Right lobe of liver (tissue), 6 donors: ENCODE measurements around the gene MRPL58. TPM values are rescaled to one million over a fixed set of nuclear protein-coding genes. Genes with fewer than 3 reads are reported as not detected.

Experiments
- ATAC-seq, 4 donors: fragments of 200-7000 bp; cut with Tn5 transposase; one replicate each; pipeline ENCODE4 v1.9.1; 2020; ENCODE audit warnings: mild to moderate bottlenecking in 4 of 4, moderate library complexity in 4 of 4
- DNase-seq, 3 donors: peaks; one replicate each; pipeline ENCODE4 v3.0.0-alpha.2; 2020
- H3K27ac ChIP-seq, 3 donors: fragments of 200-600 bp; one replicate each; pipeline ENCODE4 v1.8.0; 2022
- H3K27me3 ChIP-seq, 2 donors: fragments of 200-600 bp; one replicate each; pipeline ENCODE4 v1.8.0; 2022
- H3K36me3 ChIP-seq, 4 donors: fragments of 200-600 bp; sonication (generic) in 1 of 4; one replicate each; pipeline versions ENCODE4 v1.5.1 to v1.8.0; 2017 to 2022; ENCODE audit warnings: control low read depth in 1 of 4
- H3K4me1 ChIP-seq, 4 donors: fragments of 200-600 bp; sonication (generic) in 1 of 4; one replicate each; pipeline versions ENCODE4 v1.5.1 to v1.8.0; 2017 to 2022; ENCODE audit warnings: control low read depth in 1 of 4
- H3K4me3 ChIP-seq, 3 donors: fragments of 200-600 bp; one replicate each; pipeline ENCODE4 v1.8.0; 2022
- H3K9me3 ChIP-seq, 4 donors: fragments of 200-600 bp; sonication (generic) in 1 of 4; one replicate each; pipeline versions ENCODE4 v1.5.1 to v1.8.0; 2017 to 2022; ENCODE audit warnings: control low read depth in 1 of 4
- POLR2A ChIP-seq: fragments of 450-650 bp; IDR thresholded peaks from one replicate; pipeline ENCODE4 v1.6.1; 2017; ENCODE audit warnings: antibody characterized with exemption, mild to moderate bottlenecking
- WGBS: methylation state at CpG from one replicate; pipeline ENCODE4 v1.1.6; 2018; ENCODE audit warnings: low coverage, low lambda C conversion rate; ENCODE audit not compliant: insufficient coverage; ENCODE audit errors: missing lambda C conversion rate; 5-methylcytosine and 5-hydroxymethylcytosine counted together
- intact Hi-C, 2 donors: fragments of 100-400 bp; cut with DNase I; formaldehyde crosslinking; loops; one replicate each; pipeline versions ENCODE4 v1.11.2 to v1.14.1; 2022
- small RNA-seq, 2 experiments: library from RNA; depleted of rRNA; stranded (forward); fragments of <200 nt; gene quantifications; one replicate each; pipeline ENCODE3, GENCODE V24; 2016
- total RNA-seq, 6 experiments: library from RNA; depleted of rRNA in 2 of 6; stranded (reverse); fragments of >200 nt in 2 of 6; fragmentation: NEBNext Ultra II Directional in 3 of 6; extraction: Animal tissue kit (Norgen Biotek cat#: 25700) in 3 of 6; gene quantifications; one replicate each; pipeline versions ENCODE4 v1.1.0 to v1.2.4, GENCODE V29; 2016 to 2023
- TF ChIP-seq, protein P1 (sequence below), 4 donors: fragments of 200-600 bp in 3 of 4; fragments of 450-650 bp in 1 of 4; IDR thresholded peaks; one replicate each; pipeline versions ENCODE4 v1.5.1 to v1.8.0; 2016 to 2022; ENCODE audit warnings: antibody characterized with exemption in 4 of 4, mild to moderate bottlenecking in 2 of 4
- donor health status: DM: no; HTN: yes; CAD: no.
- donor health status: DM: no; HTN: no; CAD: no.
- donor health status: DM: no; HTN: no; CAD: no.
- donor health status: DM: no; HTN: yes; CAD: no.
- donor health status: DM: no; HTN: yes; CAD: no.

Gene MRPL58
- total RNA-seq, 6 experiments from 2014 or later: 23.7 to 112 (median 28.1) TPM

DNA sequence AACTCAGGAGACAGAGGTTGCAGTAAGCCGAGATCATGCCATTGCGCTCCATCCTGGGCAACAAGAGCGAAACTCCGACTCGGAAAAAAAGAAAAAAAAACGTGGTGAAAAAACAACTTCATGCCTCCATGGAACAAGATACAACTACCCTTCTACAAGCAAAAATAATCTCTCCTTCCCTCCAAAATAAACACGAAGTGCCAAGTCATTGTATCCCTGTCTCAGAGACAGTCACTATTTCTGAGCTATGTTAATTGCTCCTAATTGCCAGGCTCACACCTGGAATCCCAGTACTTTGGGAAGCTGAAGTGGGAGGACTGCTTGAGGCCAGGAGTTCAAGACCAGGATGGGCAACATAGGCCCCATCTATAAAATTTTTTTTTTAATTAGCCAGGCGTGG is 56.3 kb downstream of the MRPL58 start:
- H3K27ac ChIP-seq: no peak overlapping the region
- H3K27me3 ChIP-seq: no peaks in the 10 kb centered on the region
- WGBS: 71% methylated on average over 6 of the region's 8 CpGs
- DNase-seq (no peak), ATAC-seq (no peak)
- peaks cover 0 to 7% (median 5%) of the 10 kb centered on the region in 4 donors for H3K36me3 ChIP-seq
- no peak overlapping the region for H3K4me3 ChIP-seq
- no peaks in the 10 kb centered on the region for H3K4me1 ChIP-seq
- intact Hi-C loops: loop anchor here in 1 of 2 donors (10.0 kb wide), 1 partner anchor 46 kb away; no protein-coding TSS in a partner anchor
- TF ChIP-seq, protein P1, sequence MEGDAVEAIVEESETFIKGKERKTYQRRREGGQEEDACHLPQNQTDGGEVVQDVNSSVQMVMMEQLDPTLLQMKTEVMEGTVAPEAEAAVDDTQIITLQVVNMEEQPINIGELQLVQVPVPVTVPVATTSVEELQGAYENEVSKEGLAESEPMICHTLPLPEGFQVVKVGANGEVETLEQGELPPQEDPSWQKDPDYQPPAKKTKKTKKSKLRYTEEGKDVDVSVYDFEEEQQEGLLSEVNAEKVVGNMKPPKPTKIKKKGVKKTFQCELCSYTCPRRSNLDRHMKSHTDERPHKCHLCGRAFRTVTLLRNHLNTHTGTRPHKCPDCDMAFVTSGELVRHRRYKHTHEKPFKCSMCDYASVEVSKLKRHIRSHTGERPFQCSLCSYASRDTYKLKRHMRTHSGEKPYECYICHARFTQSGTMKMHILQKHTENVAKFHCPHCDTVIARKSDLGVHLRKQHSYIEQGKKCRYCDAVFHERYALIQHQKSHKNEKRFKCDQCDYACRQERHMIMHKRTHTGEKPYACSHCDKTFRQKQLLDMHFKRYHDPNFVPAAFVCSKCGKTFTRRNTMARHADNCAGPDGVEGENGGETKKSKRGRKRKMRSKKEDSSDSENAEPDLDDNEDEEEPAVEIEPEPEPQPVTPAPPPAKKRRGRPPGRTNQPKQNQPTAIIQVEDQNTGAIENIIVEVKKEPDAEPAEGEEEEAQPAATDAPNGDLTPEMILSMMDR (IDR thresholded peaks at IDR 0.05): no peak
- no peak for TF ChIP-seq POLR2A
- H3K9me3 ChIP-seq: no peaks in the 10 kb centered on the region

DNA sequence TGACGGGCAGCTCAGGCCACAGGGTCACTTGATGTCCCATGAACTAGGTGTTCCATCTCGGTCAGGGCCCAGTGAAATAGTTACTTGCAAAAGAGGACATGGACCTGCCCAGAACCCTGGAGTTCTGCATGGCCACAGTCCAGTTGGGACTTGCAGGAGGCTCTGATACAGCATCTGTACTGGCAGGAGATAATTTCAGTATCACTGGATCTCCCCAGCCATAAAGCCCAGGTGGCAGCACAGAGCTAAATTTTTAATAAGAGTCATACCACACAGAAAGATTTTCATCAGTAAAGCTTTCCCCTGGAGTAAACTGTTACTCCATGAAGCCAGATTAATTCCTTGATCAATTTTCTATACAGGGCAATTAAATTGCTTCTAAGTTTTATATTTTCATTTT is 57.3 kb downstream of the MRPL58 start:
- 39% methylated on average over 2 of the region's 2 CpGs for WGBS
- peak; percentile 65 to 68 (median 66) for ATAC-seq

More for the DNA sequence above, 57.3 kb downstream of the MRPL58 start:
- no peak for TF ChIP-seq POLR2A
- TF ChIP-seq, protein P1 (IDR thresholded peaks at IDR 0.05): peak; percentile 37 to 52 (median 43)
- Histone ChIP-seq H3K9me3 (no peaks in the 10 kb centered on the region), H3K27me3 (no peaks in the 10 kb centered on the region), H3K36me3 (no peaks in the 10 kb centered on the region), H3K4me3 (no peak overlapping the region), H3K27ac (no peak overlapping the region), H3K4me1 (no peaks in the 10 kb centered on the region)
- DNase-seq: no peak
- intact Hi-C loops: loop anchor here in 1 of 2 donors (10.0 kb wide), 1 partner anchor 45 kb away; no protein-coding TSS in a partner anchor

Small RNA genes lying within 50 kb of the gene (small RNA-seq; reads per million reads assigned to genes)
- 0 reads per million in 2 experiments for gene AC111186.1
- 0 reads per million in 2 experiments for gene RN7SL573P
- 0 reads per million in 2 experiments for gene RNU6-362P

Other genes starting within 250 kb of the MRPL58 start
- 10 to 100 TPM in 5 of 6 experiments, 1 to 10 TPM in 1; 10.0 to 23.0 (median 16.3) TPM for gene NAT9, start 236.3 kb upstream of the MRPL58 start, total RNA-seq
- gene GRIN2C, start 152.8 kb upstream of the MRPL58 start, total RNA-seq: under 1 TPM in 2 of 6 experiments, not detected in 4; 0.10 to 0.13 TPM
- 10 to 100 TPM in 2 of 6 experiments, 1 to 10 TPM in 4; 7.7 to 18.7 (median 8.6) TPM for gene FDXR, start 139.7 kb upstream of the MRPL58 start, total RNA-seq
- gene FADS6, start 119.0 kb upstream of the MRPL58 start, total RNA-seq: 1 to 10 TPM; 2.1 to 6.1 (median 3.7) TPM
- gene USH1G, start 89.4 kb upstream of the MRPL58 start, total RNA-seq: not detected
- gene OTOP2, start 88.4 kb upstream of the MRPL58 start, total RNA-seq: not detected
- gene OTOP3, start 76.8 kb upstream of the MRPL58 start, total RNA-seq: not detected
- gene HID1, start 39.9 kb upstream of the MRPL58 start, total RNA-seq: 1 to 10 TPM; 3.5 to 6.6 (median 4.5) TPM
- 1 to 10 TPM in 4 of 6 experiments, under 1 TPM in 2; 0.64 to 2.3 (median 1.4) TPM for gene CDR2L, start 25.0 kb upstream of the MRPL58 start, total RNA-seq
- gene ATP5PD, start 34.3 kb downstream of the MRPL58 start, total RNA-seq: 100 to 1,000 TPM; 145 to 262 (median 179) TPM
- gene KCTD2, start 34.6 kb downstream of the MRPL58 start, total RNA-seq: 10 to 100 TPM in 1 of 6 experiments, 1 to 10 TPM in 5; 7.2 to 10.3 (median 8.1) TPM
- 1 to 10 TPM; 1.2 to 3.7 (median 1.7) TPM for gene SLC16A5, start 75.3 kb downstream of the MRPL58 start, total RNA-seq
- 1 to 10 TPM; 4.7 to 6.3 (median 5.3) TPM for gene ARMC7, start 97.3 kb downstream of the MRPL58 start, total RNA-seq
- 10 to 100 TPM; 10.5 to 35.1 (median 12.6) TPM for gene NT5C, start 119.1 kb downstream of the MRPL58 start, total RNA-seq
- 10 to 100 TPM; 16.7 to 57.8 (median 29.5) TPM for gene JPT1, start 141.8 kb downstream of the MRPL58 start, total RNA-seq
- 100 to 1,000 TPM in 3 of 6 experiments, 10 to 100 TPM in 3; 23.6 to 120 (median 108) TPM for gene SUMO2, start 170.3 kb downstream of the MRPL58 start, total RNA-seq
- 10 to 100 TPM; 15.3 to 32.8 (median 25.9) TPM for gene NUP85, start 193.0 kb downstream of the MRPL58 start, total RNA-seq
- 10 to 100 TPM; 12.4 to 18.9 (median 15.8) TPM for gene GGA3, start 248.9 kb downstream of the MRPL58 start, total RNA-seq
- 10 to 100 TPM; 29.6 to 37.2 (median 33.7) TPM for gene MRPS7, start 249.2 kb downstream of the MRPL58 start, total RNA-seq